Putamen (tissue), 1 donor: ENCODE data around the gene MUSK.
A peak's percentile ranks its signal among the peaks of the same experiment; 100 is the strongest.
"Not testable (repeated sequence)": the region's sequence is repeated elsewhere in the genome, so short reads cannot be mapped to it uniquely, and the experiment has no call there.

Experiments
- DNase-seq: peaks from one replicate; pipeline ENCODE4 v3.0.0-alpha.2; 2016; ENCODE audit warnings: low spot score

MUSK gene

DNA sequence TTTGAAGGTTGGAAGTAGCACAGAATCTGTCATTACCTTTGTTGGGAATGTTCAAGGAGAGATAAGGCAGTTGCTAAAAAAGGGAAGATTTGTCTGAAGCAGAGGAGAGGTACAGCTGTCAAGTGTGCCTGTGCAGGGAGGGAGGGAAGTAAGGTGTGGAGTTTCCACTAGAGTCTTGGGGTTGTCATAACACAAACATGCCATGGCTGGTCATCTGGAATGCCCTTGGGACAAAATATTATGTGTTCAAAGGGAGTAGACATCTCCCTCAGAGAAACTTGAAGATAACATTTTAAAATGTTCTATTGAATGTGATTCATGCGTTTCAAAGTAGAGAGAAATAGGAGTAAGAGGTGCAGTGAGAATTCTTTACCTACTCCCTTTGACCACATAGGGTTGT is 95.0 kb downstream of the MUSK start:
- no peak for DNase-seq

DNA sequence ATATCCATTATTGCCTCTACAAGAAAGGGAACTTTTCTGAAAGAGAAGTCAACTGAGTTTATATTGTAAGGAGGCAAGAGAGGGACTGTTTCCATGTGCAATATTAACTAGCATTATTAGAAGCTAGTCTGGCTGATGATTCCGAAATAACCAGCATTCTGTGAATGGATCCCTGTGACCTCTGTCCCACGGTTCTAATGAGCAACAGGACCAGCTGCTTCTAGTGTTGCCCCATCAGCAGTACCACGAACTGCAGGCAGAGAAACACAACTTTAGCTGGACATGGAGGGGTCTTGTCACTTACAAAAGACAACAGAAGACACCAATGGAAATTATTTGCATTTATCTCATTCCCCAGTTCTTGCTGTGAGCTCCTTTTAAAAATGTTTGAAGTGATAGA is 95.4 kb downstream of the MUSK start:
- DNase-seq, result no peak

DNA sequence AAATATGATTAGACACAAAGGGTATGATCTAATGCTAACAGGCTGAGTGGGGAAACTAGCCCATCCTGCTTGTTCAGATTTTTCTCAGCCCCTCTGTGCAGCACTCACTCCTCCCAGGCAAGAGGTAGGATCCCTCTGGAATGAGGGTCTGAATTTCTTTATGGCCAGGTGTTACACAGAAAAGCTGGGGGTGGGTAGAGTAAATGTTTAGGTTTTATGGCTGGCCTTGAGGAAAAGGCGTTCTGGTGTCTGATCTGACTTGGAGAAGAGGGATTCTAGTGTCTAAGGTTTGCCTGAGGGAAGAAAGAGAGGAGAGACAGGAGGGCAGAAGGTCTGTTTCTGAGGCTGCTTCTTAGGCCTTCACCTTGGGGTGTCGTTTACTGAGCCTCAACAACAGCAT is 97.3 kb downstream of the MUSK start:
- DNase-seq, result no peak

- peak; percentile 87 for DNase-seq
Observed at GRCh38 chr9:110767559-110768063, 99.0 kb downstream of the MUSK start.

DNA sequence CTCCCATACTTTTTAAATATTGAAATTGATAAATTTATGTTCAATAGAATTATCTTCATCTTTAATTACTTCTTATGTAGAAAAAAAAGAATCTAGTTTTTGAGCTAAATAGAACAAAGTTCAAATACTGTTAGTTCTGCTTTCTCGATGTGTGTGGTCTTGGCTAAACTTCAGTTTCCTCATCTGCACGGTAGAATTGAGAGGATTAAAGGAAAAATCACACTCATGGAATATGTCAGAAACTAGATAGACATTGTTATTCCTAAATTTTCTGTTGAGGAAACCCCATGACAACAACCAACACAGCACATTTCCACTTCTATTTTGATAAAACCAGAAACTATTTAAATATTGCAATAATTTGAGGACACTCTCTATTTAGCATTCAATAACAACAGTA is 100.3 kb downstream of the MUSK start:
- no peak for DNase-seq

GRCh38 chr9:110769667-110770066 is 101.1 kb downstream of the MUSK start:
- DNase-seq, result no peak

- DNase-seq, result no peak
Observed at GRCh38 chr9:110775724-110776123, 107.1 kb downstream of the MUSK start.

- no peak for DNase-seq
Observed at GRCh38 chr9:110776221-110776620, 107.6 kb downstream of the MUSK start.

DNA sequence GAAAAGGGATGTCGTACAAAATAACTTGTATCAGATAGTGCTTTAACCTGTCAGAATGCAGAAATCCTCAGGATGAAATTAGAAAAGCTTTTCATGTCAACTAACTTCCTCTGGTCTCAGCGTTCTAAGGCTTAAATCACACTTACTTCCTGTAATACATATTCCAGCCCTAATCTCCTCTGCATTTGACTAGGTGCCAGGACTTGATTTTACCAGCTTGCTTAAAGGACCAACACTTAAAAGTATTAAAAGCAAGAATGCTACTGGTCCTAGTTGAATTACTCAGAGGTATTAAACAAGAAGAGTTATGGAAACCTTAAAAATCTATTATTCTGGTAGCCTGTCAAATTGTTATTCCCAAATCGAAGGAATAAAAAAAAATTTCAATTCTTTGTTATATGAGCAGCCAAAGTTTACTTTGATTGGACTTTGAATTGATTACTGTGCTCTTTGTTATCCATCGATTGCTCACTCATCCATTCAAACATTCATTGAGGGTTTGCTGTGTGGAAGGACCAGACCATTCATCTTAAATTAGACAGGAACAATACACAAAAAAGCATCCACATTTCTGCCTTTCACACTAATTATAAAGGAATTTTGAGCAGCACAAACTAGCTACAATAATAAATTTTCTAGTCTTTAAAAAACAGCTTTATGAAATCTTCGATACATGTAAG is 108.7 kb downstream of the MUSK start:
- no peak for DNase-seq

GRCh38 chr9:110777876-110778215 is 109.3 kb downstream of the MUSK start:
- no peak for DNase-seq

GRCh38 chr9:110782701-110783100 is 114.1 kb downstream of the MUSK start:
- no peak for DNase-seq

DNA sequence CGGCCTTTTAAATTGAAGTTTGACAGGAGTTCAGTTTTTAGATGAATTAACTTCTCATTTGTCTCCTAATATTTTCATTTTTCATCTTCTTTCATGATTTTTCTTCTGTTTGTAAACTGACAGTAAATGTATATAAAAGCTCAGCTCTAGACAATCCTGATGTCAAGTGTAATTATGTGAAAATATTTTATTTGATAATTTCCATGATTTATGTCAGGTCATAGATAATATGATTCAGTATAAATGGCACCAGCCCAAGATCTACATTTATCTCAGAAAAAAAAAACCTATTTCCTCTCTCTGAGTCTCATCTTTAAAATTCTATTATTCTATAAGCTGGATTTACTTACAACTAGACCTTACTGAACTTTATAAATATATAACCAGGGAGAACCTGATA is 115.7 kb downstream of the MUSK start:
- no peak for DNase-seq

GRCh38 chr9:110785166-110785565 is 116.6 kb downstream of the MUSK start:
- DNase-seq, result no peak

- not testable (repeated sequence) for DNase-seq
Observed at GRCh38 chr9:110788396-110788795, 119.8 kb downstream of the MUSK start.

DNA sequence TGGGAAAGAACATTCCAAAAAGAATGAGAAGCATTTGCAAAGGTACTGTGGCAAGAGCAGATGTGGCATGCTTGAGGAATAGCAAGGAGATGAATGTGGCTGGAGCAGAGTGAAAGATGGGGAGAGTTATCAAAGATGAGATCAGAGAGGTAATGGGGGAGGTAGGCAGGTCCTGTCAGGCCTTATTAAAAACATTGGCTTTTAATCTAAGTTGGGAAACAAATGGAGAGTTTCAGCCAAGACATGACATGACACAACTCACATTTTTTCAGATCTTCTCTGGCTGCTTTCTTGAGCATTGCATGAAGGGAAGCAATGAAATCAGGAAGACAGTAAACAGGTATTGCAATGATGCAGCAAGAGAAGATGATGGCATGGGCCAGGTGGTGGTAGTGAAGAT is 120.3 kb downstream of the MUSK start:
- no peak for DNase-seq

GRCh38 chr9:110797611-110798010 is 129.0 kb downstream of the MUSK start:
- DNase-seq, result no peak

GRCh38 chr9:110799396-110799795 is 130.8 kb downstream of the MUSK start:
- no peak for DNase-seq

DNA sequence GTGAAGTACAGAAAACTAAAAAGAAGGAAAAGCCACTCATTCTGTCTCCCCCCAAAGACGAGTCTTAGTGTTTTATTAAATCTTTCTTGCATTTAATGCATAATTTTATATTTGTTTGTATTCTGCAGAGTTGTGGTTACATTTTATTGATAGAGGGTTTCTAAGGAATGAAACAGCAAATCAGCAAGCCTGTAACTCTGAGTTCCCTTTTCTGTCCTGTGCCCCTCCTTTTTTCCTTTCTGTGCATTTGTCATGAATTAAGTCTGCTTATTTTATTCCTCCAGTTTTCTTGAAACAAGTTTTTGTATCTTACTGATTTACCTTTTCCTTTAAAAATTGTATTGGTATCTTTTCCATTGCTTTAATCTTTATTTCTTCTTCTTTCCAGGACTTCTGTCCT is 132.8 kb downstream of the MUSK start:
- DNase-seq, result no peak

- no peak for DNase-seq
Observed at GRCh38 chr9:110802416-110803035, 133.9 kb downstream of the MUSK start.

DNA sequence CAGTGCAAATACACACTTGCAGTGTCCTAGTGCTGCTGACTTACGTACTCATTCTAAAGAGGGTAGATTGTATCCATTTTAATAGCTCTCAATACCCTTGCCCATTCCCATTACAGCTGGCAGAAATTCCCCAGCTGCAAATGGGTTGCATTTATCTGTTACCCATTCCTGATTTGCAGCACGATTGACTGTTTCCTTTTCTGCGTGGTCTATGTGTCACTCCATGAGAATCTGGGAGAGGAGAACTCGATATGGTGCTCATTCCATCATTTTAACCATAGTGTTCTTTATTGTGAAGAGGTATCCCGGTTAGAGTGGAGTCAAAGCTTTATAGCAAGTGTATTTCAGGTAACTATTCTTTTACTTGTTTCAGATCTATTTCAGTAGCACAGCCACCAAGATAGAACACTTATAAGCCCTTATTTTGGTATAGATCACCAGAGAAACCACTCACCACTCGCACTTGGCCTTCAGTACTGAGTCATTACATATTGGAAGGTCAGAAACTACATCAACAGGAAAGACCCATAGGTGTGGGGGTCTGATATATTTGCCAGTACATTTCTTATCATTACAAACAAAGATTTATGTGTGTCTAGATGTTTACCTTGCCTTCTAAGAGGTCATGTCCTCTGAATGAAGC is 139.5 kb downstream of the MUSK start:
- DNase-seq, result no peak

- no peak for DNase-seq
Observed at GRCh38 chr9:110808599-110808980, 140.0 kb downstream of the MUSK start.

DNA sequence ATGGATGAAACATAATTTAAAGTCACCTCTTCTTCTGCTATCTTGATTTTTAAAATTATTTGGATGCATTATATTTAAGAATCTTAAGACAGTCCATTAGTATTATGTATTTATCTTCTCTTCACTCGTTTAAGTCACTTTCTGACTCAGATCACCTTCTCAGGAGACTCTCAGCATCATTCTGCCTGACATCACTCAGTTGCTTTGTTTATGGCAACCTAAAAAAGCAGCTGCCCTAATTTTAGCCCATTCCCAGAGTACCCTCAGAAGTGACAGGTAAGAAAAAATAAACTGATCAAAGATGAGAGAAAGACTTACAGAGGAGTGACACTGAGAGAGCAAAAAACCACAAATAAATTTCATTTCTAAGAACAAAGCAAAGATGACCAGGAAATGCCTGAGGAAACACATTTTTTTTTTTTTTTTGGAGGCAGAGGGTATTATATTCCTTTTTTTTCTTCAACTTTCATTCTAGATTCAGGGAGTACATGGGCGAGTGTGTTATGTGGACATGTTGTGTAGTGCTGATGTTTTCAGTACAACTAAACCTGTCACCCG is 140.5 kb downstream of the MUSK start:
- DNase-seq, result no peak

GRCh38 chr9:110810262-110810976 is 141.8 kb downstream of the MUSK start:
- no peak for DNase-seq
